GM12872 (cell line): Measurements from ENCODE around the gene BCL2L1.

ENCODE experiments used
- TF ChIP-seq, protein P1 (sequence below): IDR thresholded peaks from 3 replicates; pipeline ENCODE4 v1.5.1; 2011; ENCODE audit warnings: low read depth, mild to moderate bottlenecking, low read length, moderate library complexity; ENCODE audit not compliant: insufficient read depth

Gene BCL2L1

DNA sequence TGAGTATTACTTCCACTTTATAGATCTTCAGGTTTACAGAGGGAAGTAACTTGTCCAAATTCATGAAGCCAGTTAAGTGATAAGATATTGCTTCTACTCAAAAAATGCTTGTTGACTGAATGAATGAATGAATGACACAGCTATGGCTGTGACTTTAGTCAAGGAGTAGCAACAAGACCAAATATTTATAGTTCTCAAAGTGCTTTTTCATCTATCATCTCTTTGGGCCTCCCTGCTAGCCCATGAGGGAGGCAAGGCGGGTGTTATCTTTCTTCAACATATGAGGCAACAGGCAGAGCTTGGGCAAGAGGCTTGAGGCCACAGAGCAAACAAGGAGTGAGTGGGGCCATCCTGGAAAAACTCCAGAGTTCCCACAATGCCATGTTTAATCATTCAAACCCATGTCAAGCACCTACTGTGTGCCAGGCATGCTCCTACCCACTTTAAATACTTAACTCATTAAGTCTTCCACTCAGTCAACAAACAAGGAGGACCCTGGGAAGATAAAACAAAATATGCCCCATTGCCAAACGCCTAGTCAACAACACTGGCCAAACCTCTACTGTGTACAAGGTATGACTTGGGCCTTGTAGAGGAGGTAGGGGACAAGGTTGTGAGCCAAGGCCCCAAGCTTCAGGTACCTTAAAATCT is 15.9 kb downstream of the BCL2L1 start:
- TF ChIP-seq, protein P1, sequence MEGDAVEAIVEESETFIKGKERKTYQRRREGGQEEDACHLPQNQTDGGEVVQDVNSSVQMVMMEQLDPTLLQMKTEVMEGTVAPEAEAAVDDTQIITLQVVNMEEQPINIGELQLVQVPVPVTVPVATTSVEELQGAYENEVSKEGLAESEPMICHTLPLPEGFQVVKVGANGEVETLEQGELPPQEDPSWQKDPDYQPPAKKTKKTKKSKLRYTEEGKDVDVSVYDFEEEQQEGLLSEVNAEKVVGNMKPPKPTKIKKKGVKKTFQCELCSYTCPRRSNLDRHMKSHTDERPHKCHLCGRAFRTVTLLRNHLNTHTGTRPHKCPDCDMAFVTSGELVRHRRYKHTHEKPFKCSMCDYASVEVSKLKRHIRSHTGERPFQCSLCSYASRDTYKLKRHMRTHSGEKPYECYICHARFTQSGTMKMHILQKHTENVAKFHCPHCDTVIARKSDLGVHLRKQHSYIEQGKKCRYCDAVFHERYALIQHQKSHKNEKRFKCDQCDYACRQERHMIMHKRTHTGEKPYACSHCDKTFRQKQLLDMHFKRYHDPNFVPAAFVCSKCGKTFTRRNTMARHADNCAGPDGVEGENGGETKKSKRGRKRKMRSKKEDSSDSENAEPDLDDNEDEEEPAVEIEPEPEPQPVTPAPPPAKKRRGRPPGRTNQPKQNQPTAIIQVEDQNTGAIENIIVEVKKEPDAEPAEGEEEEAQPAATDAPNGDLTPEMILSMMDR, result no peak

GRCh38 chr20:31705598-31706597 is 16.8 kb downstream of the BCL2L1 start:
- TF ChIP-seq, protein P1, result no peak

DNA sequence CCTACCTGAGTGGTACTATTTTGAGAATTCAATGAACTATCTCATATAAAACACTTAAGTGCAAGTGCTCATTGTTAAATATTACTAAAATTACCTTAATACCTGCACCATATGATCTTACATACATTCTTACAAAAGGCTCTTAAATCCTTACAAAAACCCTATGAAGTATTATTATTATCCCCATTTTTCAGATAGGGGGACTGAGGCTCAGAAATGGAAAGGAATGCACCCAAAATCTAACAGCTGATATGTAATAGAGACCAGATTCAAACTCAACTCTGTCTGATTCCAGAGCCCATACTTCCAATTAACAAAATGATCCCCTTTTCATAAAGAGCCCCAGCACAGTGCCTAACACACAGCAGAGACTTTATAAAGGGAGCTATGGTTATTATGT is 17.5 kb downstream of the BCL2L1 start:
- TF ChIP-seq, protein P1, result no peak

DNA sequence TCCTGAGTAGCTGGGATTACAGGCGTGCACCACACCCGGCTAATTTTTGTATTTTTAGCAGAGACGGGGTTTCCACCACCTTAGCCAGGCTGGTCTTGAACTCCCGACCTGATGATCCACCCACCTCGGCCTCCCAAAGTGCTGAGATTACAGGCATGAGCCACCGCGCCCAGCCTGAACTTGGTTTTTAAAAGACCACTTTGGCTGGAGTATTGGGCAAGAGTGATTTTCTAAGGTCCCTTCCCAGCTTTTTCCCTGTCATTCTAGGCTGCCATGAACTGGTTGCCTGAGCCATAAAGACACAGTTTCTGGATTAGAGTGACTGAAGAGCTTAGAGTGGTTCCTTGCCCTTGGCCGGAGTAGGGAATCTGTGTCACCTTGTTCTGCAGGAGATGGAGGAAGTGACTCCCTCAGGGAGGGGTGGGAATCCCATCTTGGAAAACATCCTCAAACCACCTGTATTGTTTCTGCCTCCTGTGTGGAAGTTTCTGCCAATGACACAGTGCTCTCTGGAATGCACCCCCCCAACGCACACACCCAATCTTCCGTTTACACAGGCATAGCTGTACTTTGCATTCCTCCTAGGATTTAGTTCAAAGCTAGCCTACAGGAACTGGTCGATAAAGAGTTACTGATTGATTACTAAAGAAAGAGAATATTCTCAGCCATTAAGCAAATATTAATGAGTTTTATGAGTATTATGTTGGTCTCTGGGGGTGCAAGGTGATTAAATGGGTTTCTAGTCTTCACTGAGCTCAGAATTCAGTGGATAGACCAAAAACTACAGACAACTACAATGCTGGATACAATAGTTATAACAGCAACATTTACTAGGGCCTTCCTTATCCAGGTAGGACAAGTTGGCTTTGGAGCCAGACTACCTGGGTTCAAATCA is 18.2 kb downstream of the BCL2L1 start:
- TF ChIP-seq, protein P1, result no peak

DNA sequence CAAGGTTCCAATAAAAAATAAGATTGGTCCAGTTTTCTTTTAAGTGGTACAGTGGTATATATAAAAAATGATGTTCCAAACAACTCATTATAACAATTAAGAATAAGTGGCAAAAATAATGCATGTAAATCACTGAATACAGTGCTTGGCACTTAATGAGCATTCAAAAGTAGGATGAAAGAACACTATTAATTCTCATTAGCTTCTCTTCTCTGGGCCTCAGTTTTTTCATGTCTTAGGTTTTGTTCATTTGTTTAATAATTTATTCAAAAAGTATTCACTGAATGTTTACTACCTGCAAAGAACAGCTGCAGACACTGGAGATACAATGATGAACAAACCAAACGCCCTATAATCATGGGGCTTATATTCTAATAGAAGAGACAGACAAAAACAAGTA is 21.1 kb downstream of the BCL2L1 start:
- TF ChIP-seq, protein P1, result no peak

GRCh38 chr20:31700747-31701146 is 21.9 kb downstream of the BCL2L1 start:
- TF ChIP-seq, protein P1, result no peak
